Measurements from ENCODE around the gene TINCR.
"Not testable (repeated sequence)": the region's sequence is repeated elsewhere in the genome, so short reads cannot be mapped to it uniquely, and the experiment has no call there.

Gene TINCR

GRCh38 chr19:5567360-5567969 lies at the start of gene TINCR:
TINCR (minus strand) TSS chr19:5567953.
- no peak for DNase-seq (ENCODE audit: insufficient read length, low spot score)
- FAIRE-seq, result no peak

- FAIRE-seq (no peak), DNase-seq (ENCODE audit: insufficient read length, low spot score) (no peak)
Measured at GRCh38 chr19:5617080-5617479, 49.3 kb upstream of the TINCR start.

GRCh38 chr19:5615756-5616327 lies 48.1 kb upstream of the TINCR start:
- FAIRE-seq, result no peak
- no peak for DNase-seq (ENCODE audit: insufficient read length, low spot score)

- FAIRE-seq, result no peak
Measured at GRCh38 chr19:5612891-5613865, 45.4 kb upstream of the TINCR start.

GRCh38 chr19:5609881-5610448 lies 42.2 kb upstream of the TINCR start:
- DNase-seq (ENCODE audit: insufficient read length, low spot score) (no peak), FAIRE-seq (no peak)

More at GRCh38 chr19:5612891-5613865, 45.4 kb upstream of the TINCR start:
- no peak for DNase-seq (ENCODE audit: insufficient read length, low spot score)

- DNase-seq (ENCODE audit: insufficient read length, low spot score); FAIRE-seq: not testable (repeated sequence)
Measured at GRCh38 chr19:5608766-5609165, 41.0 kb upstream of the TINCR start.

- no peak for DNase-seq (ENCODE audit: insufficient read length, low spot score)
- FAIRE-seq, result no peak
Measured at GRCh38 chr19:5608291-5608690, 40.5 kb upstream of the TINCR start.

GRCh38 chr19:5607318-5608275 lies 39.8 kb upstream of the TINCR start:
- FAIRE-seq, result no peak

GRCh38 chr19:5605362-5605761 lies 37.6 kb upstream of the TINCR start:
- FAIRE-seq, result no peak
- no peak for DNase-seq (ENCODE audit: insufficient read length, low spot score)

More at GRCh38 chr19:5607318-5608275, 39.8 kb upstream of the TINCR start:
- DNase-seq (ENCODE audit: insufficient read length, low spot score), result no peak

GRCh38 chr19:5603626-5604025 lies 35.9 kb upstream of the TINCR start:
- DNase-seq (ENCODE audit: insufficient read length, low spot score) (no peak), FAIRE-seq (no peak)

- FAIRE-seq, result no peak
- DNase-seq (ENCODE audit: insufficient read length, low spot score), result no peak
Measured at GRCh38 chr19:5600797-5601196, 33.0 kb upstream of the TINCR start.

GRCh38 chr19:5595745-5596144 lies 28.0 kb upstream of the TINCR start:
- FAIRE-seq (no peak), DNase-seq (ENCODE audit: insufficient read length, low spot score) (no peak)

GRCh38 chr19:5595129-5595528 lies 27.4 kb upstream of the TINCR start:
- DNase-seq (ENCODE audit: insufficient read length, low spot score), result no peak
- no peak for FAIRE-seq

GRCh38 chr19:5594521-5594950 lies 26.8 kb upstream of the TINCR start:
- FAIRE-seq (no peak), DNase-seq (ENCODE audit: insufficient read length, low spot score) (no peak)

GRCh38 chr19:5593343-5594255 lies 25.8 kb upstream of the TINCR start:
- DNase-seq (ENCODE audit: insufficient read length, low spot score) (no peak), FAIRE-seq (no peak)

GRCh38 chr19:5592531-5593342 lies 25.0 kb upstream of the TINCR start:
- DNase-seq (ENCODE audit: insufficient read length, low spot score) (no peak), FAIRE-seq (no peak)

GRCh38 chr19:5591476-5591875 lies 23.7 kb upstream of the TINCR start:
- DNase-seq (ENCODE audit: insufficient read length, low spot score) (no peak), FAIRE-seq (no peak)

- FAIRE-seq, result no peak
- DNase-seq (ENCODE audit: insufficient read length, low spot score), result no peak
Measured at GRCh38 chr19:5590865-5591154, 23.1 kb upstream of the TINCR start.
